Osteoblast (primary cell): ENCODE measurements around the gene NABP1. TPM values are rescaled to one million over a fixed set of nuclear protein-coding genes. Genes with fewer than 3 reads are reported as not detected.

Experiments used
- DNase-seq: peaks from one replicate; pipeline ENCODE4 v3.0.0; 2011; ENCODE audit warnings: low spot score, mixed read lengths; ENCODE audit not compliant: insufficient read length; ENCODE audit errors: missing footprints
- H2AFZ ChIP-seq: 2 replicates; pipeline ENCODE4 v1.6.0; 2011; ENCODE audit warnings: mild to moderate bottlenecking, low read length
- H3K27ac ChIP-seq: 2 replicates; pipeline ENCODE4 v1.5.1; 2011; ENCODE audit warnings: mild to moderate bottlenecking, low read depth, low read length, moderate library complexity
- H3K27me3 ChIP-seq: 2 replicates; pipeline ENCODE4 v1.6.0; 2012; ENCODE audit warnings: mild to moderate bottlenecking, control low read depth, inconsistent platforms, low read length, moderate library complexity; ENCODE audit not compliant: insufficient read depth
- H3K36me3 ChIP-seq: 2 replicates; pipeline ENCODE4 v1.5.1; 2011; ENCODE audit warnings: mild to moderate bottlenecking, low read length, control low read depth, moderate library complexity; ENCODE audit not compliant: insufficient read depth
- H3K4me1 ChIP-seq: 2 replicates; pipeline ENCODE4 v1.5.1; 2011; ENCODE audit warnings: mild to moderate bottlenecking, low read length, control low read depth, moderate library complexity; ENCODE audit not compliant: insufficient read depth
- H3K4me2 ChIP-seq: 2 replicates; pipeline ENCODE4 v1.6.0; 2011; ENCODE audit warnings: mild to moderate bottlenecking, low read length; ENCODE audit not compliant: insufficient read depth
- H3K4me3 ChIP-seq: fragments of 200-600 bp; sonication (generic); 3 replicates; pipeline ENCODE4 v1.5.1; 2012; ENCODE audit warnings: mild to moderate bottlenecking, low read length, inconsistent platforms; ENCODE audit not compliant: insufficient read depth
- H3K79me2 ChIP-seq: 2 replicates; pipeline ENCODE4 v1.6.0; 2012; ENCODE audit warnings: mild to moderate bottlenecking, low read length, control low read depth, inconsistent platforms; ENCODE audit not compliant: insufficient read depth
- H3K9me3 ChIP-seq: 2 replicates; pipeline ENCODE4 v1.5.1; 2011; ENCODE audit warnings: low read depth, low read length, control low read depth
- H4K20me1 ChIP-seq: 2 replicates; pipeline ENCODE4 v1.6.0; 2012; ENCODE audit warnings: mild to moderate bottlenecking, low read length, control low read depth; ENCODE audit not compliant: insufficient read depth
- total RNA-seq: library from RNA; depleted of rRNA; stranded (reverse); fragments of >200 nt; gene quantifications from 2 replicates; pipeline ENCODE4 v1.2.3, GENCODE V29; 2012
- TF ChIP-seq, protein P1 (sequence below): IDR thresholded peaks from 2 replicates; pipeline ENCODE4 v1.5.1; 2011; ENCODE audit warnings: mild to moderate bottlenecking, low read depth, low read length, moderate library complexity; ENCODE audit errors: extremely low read depth

Gene NABP1
- total RNA-seq, 1 donor = 72.0 TPM

- H3K27me3 ChIP-seq = no peaks in the 10 kb centered on the region
- TF ChIP-seq, protein P1, sequence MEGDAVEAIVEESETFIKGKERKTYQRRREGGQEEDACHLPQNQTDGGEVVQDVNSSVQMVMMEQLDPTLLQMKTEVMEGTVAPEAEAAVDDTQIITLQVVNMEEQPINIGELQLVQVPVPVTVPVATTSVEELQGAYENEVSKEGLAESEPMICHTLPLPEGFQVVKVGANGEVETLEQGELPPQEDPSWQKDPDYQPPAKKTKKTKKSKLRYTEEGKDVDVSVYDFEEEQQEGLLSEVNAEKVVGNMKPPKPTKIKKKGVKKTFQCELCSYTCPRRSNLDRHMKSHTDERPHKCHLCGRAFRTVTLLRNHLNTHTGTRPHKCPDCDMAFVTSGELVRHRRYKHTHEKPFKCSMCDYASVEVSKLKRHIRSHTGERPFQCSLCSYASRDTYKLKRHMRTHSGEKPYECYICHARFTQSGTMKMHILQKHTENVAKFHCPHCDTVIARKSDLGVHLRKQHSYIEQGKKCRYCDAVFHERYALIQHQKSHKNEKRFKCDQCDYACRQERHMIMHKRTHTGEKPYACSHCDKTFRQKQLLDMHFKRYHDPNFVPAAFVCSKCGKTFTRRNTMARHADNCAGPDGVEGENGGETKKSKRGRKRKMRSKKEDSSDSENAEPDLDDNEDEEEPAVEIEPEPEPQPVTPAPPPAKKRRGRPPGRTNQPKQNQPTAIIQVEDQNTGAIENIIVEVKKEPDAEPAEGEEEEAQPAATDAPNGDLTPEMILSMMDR = no peak
- H2AFZ ChIP-seq = peak overlapping the region; percentile 27
- H3K27ac ChIP-seq = no peak overlapping the region
- H3K79me2 ChIP-seq = no peaks in the 10 kb centered on the region
- H3K4me3 ChIP-seq = no peak overlapping the region
- H3K4me1 ChIP-seq = peaks cover 4% of the 10 kb centered on the region
- peak; percentile 8 for DNase-seq
- H3K9me3 ChIP-seq = no peaks in the 10 kb centered on the region
- H4K20me1 ChIP-seq = no peaks in the 10 kb centered on the region
- H3K36me3 ChIP-seq = no peaks in the 10 kb centered on the region
- no peak overlapping the region for H3K4me2 ChIP-seq
Observed at GRCh38 chr2:191650896-191651773, 26.8 kb upstream of the NABP1 start.

- no peak for DNase-seq
- TF ChIP-seq, protein P1 = no peak
- Histone ChIP-seq H3K36me3 (no peaks in the 10 kb centered on the region), H3K79me2 (no peaks in the 10 kb centered on the region), H3K27me3 (no peaks in the 10 kb centered on the region), H3K4me1 (peaks cover 28% of the 10 kb centered on the region), H2AFZ (no peak overlapping the region), H3K27ac (no peak overlapping the region), H4K20me1 (no peaks in the 10 kb centered on the region), H3K9me3 (no peaks in the 10 kb centered on the region), H3K4me3 (no peak overlapping the region), H3K4me2 (no peak overlapping the region)
Observed at GRCh38 chr2:191653667-191654391, 24.1 kb upstream of the NABP1 start.

GRCh38 chr2:191656391-191656790, 21.5 kb upstream of the NABP1 start:
- H4K20me1 ChIP-seq = no peaks in the 10 kb centered on the region
- no peaks in the 10 kb centered on the region for H3K36me3 ChIP-seq
- H3K4me1 ChIP-seq = peaks cover 28% of the 10 kb centered on the region
- H3K4me2 ChIP-seq = no peak overlapping the region
- H3K27ac ChIP-seq = peak overlapping the region; percentile 56
- no peaks in the 10 kb centered on the region for H3K79me2 ChIP-seq
- H3K9me3 ChIP-seq = no peaks in the 10 kb centered on the region
- no peak for DNase-seq
- H3K27me3 ChIP-seq = no peaks in the 10 kb centered on the region
- H3K4me3 ChIP-seq = no peak overlapping the region
- H2AFZ ChIP-seq = no peak overlapping the region
- TF ChIP-seq, protein P1 = no peak

GRCh38 chr2:191656792-191657191, 21.1 kb upstream of the NABP1 start:
- H3K79me2 ChIP-seq = no peaks in the 10 kb centered on the region
- no peak overlapping the region for H3K4me2 ChIP-seq
- TF ChIP-seq, protein P1 = no peak
- no peak overlapping the region for H3K4me3 ChIP-seq
- no peaks in the 10 kb centered on the region for H3K36me3 ChIP-seq
- H3K27ac ChIP-seq = peak overlapping the region; percentile 56
- H2AFZ ChIP-seq = no peak overlapping the region
- DNase-seq = no peak
- H4K20me1 ChIP-seq = no peaks in the 10 kb centered on the region
- H3K4me1 ChIP-seq = peaks cover 28% of the 10 kb centered on the region
- H3K27me3 ChIP-seq = no peaks in the 10 kb centered on the region
- H3K9me3 ChIP-seq = no peaks in the 10 kb centered on the region
